Measurements from ENCODE around the gene CCDC60. TPM values are rescaled to one million over a fixed set of nuclear protein-coding genes. Genes with fewer than 3 reads are reported as not detected.

The CCDC60 gene
- total RNA-seq, result not detected

GRCh38 chr12:119334430-119335170 is at the start of gene CCDC60:
CCDC60 (plus strand) TSS chr12:119334729; CDS start chr12:119335177, 448 bp downstream.
- no peak for DNase-seq (ENCODE audit: low spot score in 2 of 2)
- intact Hi-C loops (cut with DNase I), result no loop called here
- H3K9me3 ChIP-seq, result no peaks in the 10 kb centered on the region
- H3K36me3 ChIP-seq, result no peaks in the 10 kb centered on the region
- TF ChIP-seq CTCF (IDR thresholded peaks at IDR 0.05), result no peak
- no peak within 1 kb of the TSS for H3K4me3 ChIP-seq
- H3K27me3 ChIP-seq, result no peaks in the 10 kb centered on the region
- H3K27ac ChIP-seq, result no peak within 1 kb of the TSS
- no peaks in the 10 kb centered on the region for H3K4me1 ChIP-seq

- Histone ChIP-seq H3K27ac (no peak overlapping the region), H3K27me3 (no peaks in the 10 kb centered on the region), H3K4me1 (no peaks in the 10 kb centered on the region), H3K9me3 (no peaks in the 10 kb centered on the region), H3K36me3 (no peaks in the 10 kb centered on the region), H3K4me3 (no peak overlapping the region)
- no peak for DNase-seq (ENCODE audit: low spot score in 2 of 2)
- intact Hi-C loops (cut with DNase I), result no loop called here
- no peak for TF ChIP-seq CTCF (IDR thresholded peaks at IDR 0.05)
These were observed 46.0 kb upstream of the CCDC60 start for GRCh38 chr12:119288576-119288975.

GRCh38 chr12:119292893-119293630 is 41.5 kb upstream of the CCDC60 start:
- H3K4me1 ChIP-seq, result no peaks in the 10 kb centered on the region
- TF ChIP-seq CTCF (IDR thresholded peaks at IDR 0.05), result no peak
- no peak overlapping the region for H3K27ac ChIP-seq
- H3K4me3 ChIP-seq, result no peak overlapping the region
- intact Hi-C loops (cut with DNase I), result no loop called here
- H3K27me3 ChIP-seq, result no peaks in the 10 kb centered on the region
- DNase-seq (ENCODE audit: low spot score in 2 of 2), result no peak
- H3K36me3 ChIP-seq, result no peaks in the 10 kb centered on the region
- no peaks in the 10 kb centered on the region for H3K9me3 ChIP-seq

GRCh38 chr12:119294211-119294610 is 40.3 kb upstream of the CCDC60 start:
- no peaks in the 10 kb centered on the region for H3K36me3 ChIP-seq
- no peak overlapping the region for H3K4me3 ChIP-seq
- no peaks in the 10 kb centered on the region for H3K27me3 ChIP-seq
- no peak for DNase-seq (ENCODE audit: low spot score in 2 of 2)
- TF ChIP-seq CTCF (IDR thresholded peaks at IDR 0.05), result no peak
- no peaks in the 10 kb centered on the region for H3K9me3 ChIP-seq
- no peak overlapping the region for H3K27ac ChIP-seq
- intact Hi-C loops (cut with DNase I), result no loop called here
- no peaks in the 10 kb centered on the region for H3K4me1 ChIP-seq

GRCh38 chr12:119296535-119296934 is 38.0 kb upstream of the CCDC60 start:
- DNase-seq (ENCODE audit: low spot score in 2 of 2), result no peak
- Histone ChIP-seq H3K4me3 (no peak overlapping the region), H3K27me3 (no peaks in the 10 kb centered on the region), H3K27ac (no peak overlapping the region), H3K4me1 (no peaks in the 10 kb centered on the region), H3K36me3 (no peaks in the 10 kb centered on the region), H3K9me3 (no peaks in the 10 kb centered on the region)
- intact Hi-C loops (cut with DNase I), result no loop called here
- no peak for TF ChIP-seq CTCF (IDR thresholded peaks at IDR 0.05)

Measured in ascending aorta (tissue), 2 donors.